ENCODE results near the gene PLA2G10.
"Not testable (repeated sequence)": the region's sequence is repeated elsewhere in the genome, so short reads cannot be mapped to it uniquely, and the experiment has no call there.

Gene PLA2G10

GRCh38 chr16:14658063-14658462 is 36.0 kb downstream of the PLA2G10 start:
- no peak for DNase-seq

GRCh38 chr16:14652726-14653125 is 41.4 kb downstream of the PLA2G10 start:
- no peak for DNase-seq

- DNase-seq, result no peak
These were observed 43.5 kb downstream of the PLA2G10 start for GRCh38 chr16:14650629-14651028.

- no peak for DNase-seq
These were observed 44.3 kb downstream of the PLA2G10 start for GRCh38 chr16:14649816-14650215.

- DNase-seq, result no peak
These were observed 52.2 kb downstream of the PLA2G10 start for GRCh38 chr16:14641926-14642325.

- DNase-seq, result no peak
These were observed 52.9 kb downstream of the PLA2G10 start for GRCh38 chr16:14641206-14641605.

- no peak for DNase-seq
These were observed 53.6 kb downstream of the PLA2G10 start for GRCh38 chr16:14640538-14640937.

GRCh38 chr16:14636951-14637240 is 57.2 kb downstream of the PLA2G10 start:
- DNase-seq, result not testable (repeated sequence)

- not testable (repeated sequence) for DNase-seq
These were observed 57.7 kb downstream of the PLA2G10 start for GRCh38 chr16:14636179-14636950.

GRCh38 chr16:14635395-14636165 is 58.5 kb downstream of the PLA2G10 start:
- no peak for DNase-seq

GRCh38 chr16:14634389-14634725 is 59.8 kb downstream of the PLA2G10 start:
- no peak for DNase-seq

GRCh38 chr16:14632693-14633569 is 61.2 kb downstream of the PLA2G10 start, which contains the start of gene BFAR:
Gene BFAR (plus strand): TSS chr16:14632951. CDS start chr16:14644347, 11,396 bp downstream.
- peak; percentile 99 for DNase-seq

- DNase-seq, result not testable (repeated sequence)
These were observed 63.3 kb downstream of the PLA2G10 start for GRCh38 chr16:14630620-14631330.

GRCh38 chr16:14629919-14630619 is 64.0 kb downstream of the PLA2G10 start, which contains the start of gene PARN:
Gene PARN (minus strand): TSS chr16:14630260. CDS start chr16:14630125, 135 bp downstream.
- DNase-seq, result peak; percentile 98

- DNase-seq, result peak; percentile 29
These were observed 64.5 kb downstream of the PLA2G10 start for GRCh38 chr16:14629612-14629918.

GRCh38 chr16:14628806-14629611 is 65.1 kb downstream of the PLA2G10 start:
- no peak for DNase-seq

- DNase-seq, result no peak
These were observed 67.0 kb downstream of the PLA2G10 start for GRCh38 chr16:14627078-14627477.
